ENCODE measurements around the gene PKM. TPM values are rescaled to one million over a fixed set of nuclear protein-coding genes. Genes with fewer than 3 reads are reported as not detected.

Gene PKM
- total and polyA plus RNA-seq, 9 of the 15 experiments (the other 6 are each of a cell fraction or from before 2014, with no cell fraction given) = 140 to 825 (median 383) TPM

- TF ChIP-seq, protein P1, sequence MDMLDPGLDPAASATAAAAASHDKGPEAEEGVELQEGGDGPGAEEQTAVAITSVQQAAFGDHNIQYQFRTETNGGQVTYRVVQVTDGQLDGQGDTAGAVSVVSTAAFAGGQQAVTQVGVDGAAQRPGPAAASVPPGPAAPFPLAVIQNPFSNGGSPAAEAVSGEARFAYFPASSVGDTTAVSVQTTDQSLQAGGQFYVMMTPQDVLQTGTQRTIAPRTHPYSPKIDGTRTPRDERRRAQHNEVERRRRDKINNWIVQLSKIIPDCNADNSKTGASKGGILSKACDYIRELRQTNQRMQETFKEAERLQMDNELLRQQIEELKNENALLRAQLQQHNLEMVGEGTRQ (CRISPR knock-in tag; IDR thresholded peaks at IDR 0.05) = no peak
- TF ChIP-seq, protein P2, sequence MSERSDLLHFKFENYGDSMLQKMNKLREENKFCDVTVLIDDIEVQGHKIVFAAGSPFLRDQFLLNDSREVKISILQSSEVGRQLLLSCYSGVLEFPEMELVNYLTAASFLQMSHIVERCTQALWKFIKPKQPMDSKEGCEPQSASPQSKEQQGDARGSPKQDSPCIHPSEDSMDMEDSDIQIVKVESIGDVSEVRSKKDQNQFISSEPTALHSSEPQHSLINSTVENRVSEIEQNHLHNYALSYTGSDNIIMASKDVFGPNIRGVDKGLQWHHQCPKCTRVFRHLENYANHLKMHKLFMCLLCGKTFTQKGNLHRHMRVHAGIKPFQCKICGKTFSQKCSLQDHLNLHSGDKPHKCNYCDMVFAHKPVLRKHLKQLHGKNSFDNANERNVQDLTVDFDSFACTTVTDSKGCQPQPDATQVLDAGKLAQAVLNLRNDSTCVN (CRISPR knock-in tag; IDR thresholded peaks at IDR 0.05) = no peak
- no peak for TF ChIP-seq ZFPM2 (CRISPR knock-in tag; IDR thresholded peaks at IDR 0.05)
- no peak for TF ChIP-seq ZBTB7A (IDR thresholded peaks at IDR 0.05; ENCODE audit: borderline replicate concordance, control insufficient read depth, low read depth, low read length)
- TF ChIP-seq, protein P3, sequence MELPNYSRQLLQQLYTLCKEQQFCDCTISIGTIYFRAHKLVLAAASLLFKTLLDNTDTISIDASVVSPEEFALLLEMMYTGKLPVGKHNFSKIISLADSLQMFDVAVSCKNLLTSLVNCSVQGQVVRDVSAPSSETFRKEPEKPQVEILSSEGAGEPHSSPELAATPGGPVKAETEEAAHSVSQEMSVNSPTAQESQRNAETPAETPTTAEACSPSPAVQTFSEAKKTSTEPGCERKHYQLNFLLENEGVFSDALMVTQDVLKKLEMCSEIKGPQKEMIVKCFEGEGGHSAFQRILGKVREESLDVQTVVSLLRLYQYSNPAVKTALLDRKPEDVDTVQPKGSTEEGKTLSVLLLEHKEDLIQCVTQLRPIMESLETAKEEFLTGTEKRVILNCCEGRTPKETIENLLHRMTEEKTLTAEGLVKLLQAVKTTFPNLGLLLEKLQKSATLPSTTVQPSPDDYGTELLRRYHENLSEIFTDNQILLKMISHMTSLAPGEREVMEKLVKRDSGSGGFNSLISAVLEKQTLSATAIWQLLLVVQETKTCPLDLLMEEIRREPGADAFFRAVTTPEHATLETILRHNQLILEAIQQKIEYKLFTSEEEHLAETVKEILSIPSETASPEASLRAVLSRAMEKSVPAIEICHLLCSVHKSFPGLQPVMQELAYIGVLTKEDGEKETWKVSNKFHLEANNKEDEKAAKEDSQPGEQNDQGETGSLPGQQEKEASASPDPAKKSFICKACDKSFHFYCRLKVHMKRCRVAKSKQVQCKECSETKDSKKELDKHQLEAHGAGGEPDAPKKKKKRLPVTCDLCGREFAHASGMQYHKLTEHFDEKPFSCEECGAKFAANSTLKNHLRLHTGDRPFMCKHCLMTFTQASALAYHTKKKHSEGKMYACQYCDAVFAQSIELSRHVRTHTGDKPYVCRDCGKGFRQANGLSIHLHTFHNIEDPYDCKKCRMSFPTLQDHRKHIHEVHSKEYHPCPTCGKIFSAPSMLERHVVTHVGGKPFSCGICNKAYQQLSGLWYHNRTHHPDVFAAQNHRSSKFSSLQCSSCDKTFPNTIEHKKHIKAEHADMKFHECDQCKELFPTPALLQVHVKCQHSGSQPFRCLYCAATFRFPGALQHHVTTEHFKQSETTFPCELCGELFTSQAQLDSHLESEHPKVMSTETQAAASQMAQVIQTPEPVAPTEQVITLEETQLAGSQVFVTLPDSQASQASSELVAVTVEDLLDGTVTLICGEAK (IDR thresholded peaks at IDR 0.05) = no peak
- TF ChIP-seq, protein P3 (CRISPR knock-in tag; IDR thresholded peaks at IDR 0.05) = no peak
- peak; percentile 97 for TF ChIP-seq CBFA2T3 (IDR thresholded peaks at IDR 0.05)
- TF ChIP-seq ZBTB8A (IDR thresholded peaks at IDR 0.05; ENCODE audit: partially characterized antibody) = no peak
- no peak for TF ChIP-seq SIN3B (IDR thresholded peaks at IDR 0.05; ENCODE audit: low read depth)
- no peak for TF ChIP-seq ZNF143 (CRISPR knock-in tag; IDR thresholded peaks at IDR 0.05)
- no peak for TF ChIP-seq HNRNPK (IDR thresholded peaks at IDR 0.05; ENCODE audit: low read depth, low read length, poor library complexity, severe bottlenecking)
- no peak for TF ChIP-seq ZC3H8 (IDR thresholded peaks at IDR 0.05)
- peak in 1 of 2 experiments; percentile 86; a peak in 2 of 4 replicates for TF ChIP-seq TBL1XR1 (IDR thresholded peaks at IDR 0.05; ENCODE audit: low read length in 2 of 2)
- no peak for TF ChIP-seq SAFB2 (IDR thresholded peaks at IDR 0.05; ENCODE audit: borderline replicate concordance, low read depth, low read length, severe bottlenecking)
- peak; percentile 93 for TF ChIP-seq TAL1 (IDR thresholded peaks at IDR 0.05)
- TF ChIP-seq ZNF77 (CRISPR knock-in tag; IDR thresholded peaks at IDR 0.05) = no peak
- TF ChIP-seq CREM (IDR thresholded peaks at IDR 0.05; ENCODE audit: low read depth) = peak; percentile 45; the same call in 1 of the 2 replicates
- TF ChIP-seq CHD2 (IDR thresholded peaks at IDR 0.05; ENCODE audit: low read depth, low read length) = no peak
- no peak for TF ChIP-seq SRSF1 (IDR thresholded peaks at IDR 0.05; ENCODE audit: low read depth, low read length)
- TF ChIP-seq KAT2B (IDR thresholded peaks at IDR 0.05; ENCODE audit: low read depth, low read length) = no peak
Observed at GRCh38 chr15:72231833-72232478, 966 bp upstream of the PKM start (continued).
